EH (cell line): ENCODE results near the gene KCND1.
A peak's percentile ranks its signal among the peaks of the same experiment; 100 is the strongest.

Source experiments
- DNase-seq: peaks from one replicate; pipeline ENCODE4 v3.0.0-alpha.2; 2015; ENCODE audit warnings: low read depth

The KCND1 gene

DNA sequence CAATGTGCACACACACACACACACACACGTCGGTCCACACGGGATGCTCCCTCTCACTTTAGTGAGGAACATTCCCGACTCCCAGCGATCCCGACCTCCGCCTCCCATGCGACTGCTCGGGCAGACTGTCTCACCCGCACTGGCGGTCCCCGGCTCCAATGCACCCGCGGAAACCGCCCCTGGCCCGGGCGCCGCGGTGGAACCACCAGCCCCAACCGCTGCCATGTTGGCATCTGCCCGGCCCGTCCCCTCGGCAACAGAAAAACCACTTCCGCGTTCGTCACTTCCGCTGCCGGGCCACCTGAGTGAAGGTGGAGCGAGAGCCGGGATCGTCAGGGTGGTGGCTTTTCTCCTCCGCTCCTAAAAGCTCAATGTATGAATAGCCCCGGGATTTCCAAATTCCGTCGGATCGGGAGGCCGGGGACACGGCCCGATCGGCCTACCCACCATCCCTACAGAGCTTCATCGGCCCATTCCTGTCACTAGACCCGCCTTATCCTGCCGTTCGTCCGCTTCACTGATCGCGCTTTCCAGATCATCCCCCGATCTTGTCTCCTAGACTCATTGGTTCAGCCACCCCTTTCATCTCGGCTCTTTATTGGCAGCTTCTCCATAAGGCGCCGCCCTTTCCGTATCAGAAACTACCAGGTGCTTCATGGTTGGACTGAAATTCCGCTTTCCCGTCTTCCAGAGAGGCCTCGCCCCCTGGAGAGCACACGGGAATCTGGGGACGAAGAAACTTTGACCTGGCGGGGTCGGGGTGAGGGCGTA, 60.0 kb downstream of the KCND1 start, which contains the start of gene SLC35A2:
SLC35A2 (minus strand) TSS at position 235 of the 771 bp plus-strand sequence; CDS start at position 225, 10 bp downstream.
- peak; percentile 77 for DNase-seq
